GM10266 (cell line): ENCODE results near the gene TMPRSS11A.

Experiments used
- DNase-seq: peaks from one replicate; pipeline ENCODE4 v3.0.0; 2012; ENCODE audit errors: extremely low spot score
- TF ChIP-seq, protein P1 (sequence below): IDR thresholded peaks from 2 replicates; pipeline ENCODE4 v1.5.1; 2012; ENCODE audit warnings: mild to moderate bottlenecking, low read depth; ENCODE audit not compliant: control insufficient read depth, insufficient read depth; ENCODE audit errors: missing control alignments

Gene TMPRSS11A

DNA sequence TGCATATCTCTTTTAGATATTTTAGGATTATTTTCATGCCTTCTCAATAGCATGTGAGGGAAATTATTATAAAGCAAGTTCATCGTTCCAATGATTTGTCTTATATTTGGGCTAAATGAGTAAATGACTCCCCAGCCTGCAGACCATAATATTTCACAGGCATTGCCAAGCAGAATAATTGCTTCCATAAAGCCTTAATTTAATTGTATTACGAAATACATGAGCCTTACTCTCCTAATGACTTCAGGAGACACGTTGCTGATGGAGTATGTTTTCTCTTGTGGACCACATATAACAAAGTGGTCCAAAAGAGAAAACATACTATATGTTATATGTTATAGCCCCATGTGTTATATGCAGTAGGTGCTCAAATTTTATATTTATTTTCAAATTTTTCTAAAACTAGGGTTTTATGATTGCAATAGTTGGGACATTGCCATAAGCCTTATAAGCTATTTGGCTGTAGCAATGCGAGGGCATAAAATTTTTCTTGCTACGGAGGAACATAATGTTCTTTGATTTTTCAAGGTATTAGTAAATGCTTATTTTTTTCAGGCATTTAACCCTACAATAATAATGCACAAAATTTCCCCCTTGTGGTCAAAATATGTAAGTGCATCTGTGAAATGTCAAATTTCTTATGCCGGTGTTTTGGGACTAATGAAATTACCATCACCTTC lies 53.2 kb downstream of the TMPRSS11A start:
- TF ChIP-seq, protein P1, sequence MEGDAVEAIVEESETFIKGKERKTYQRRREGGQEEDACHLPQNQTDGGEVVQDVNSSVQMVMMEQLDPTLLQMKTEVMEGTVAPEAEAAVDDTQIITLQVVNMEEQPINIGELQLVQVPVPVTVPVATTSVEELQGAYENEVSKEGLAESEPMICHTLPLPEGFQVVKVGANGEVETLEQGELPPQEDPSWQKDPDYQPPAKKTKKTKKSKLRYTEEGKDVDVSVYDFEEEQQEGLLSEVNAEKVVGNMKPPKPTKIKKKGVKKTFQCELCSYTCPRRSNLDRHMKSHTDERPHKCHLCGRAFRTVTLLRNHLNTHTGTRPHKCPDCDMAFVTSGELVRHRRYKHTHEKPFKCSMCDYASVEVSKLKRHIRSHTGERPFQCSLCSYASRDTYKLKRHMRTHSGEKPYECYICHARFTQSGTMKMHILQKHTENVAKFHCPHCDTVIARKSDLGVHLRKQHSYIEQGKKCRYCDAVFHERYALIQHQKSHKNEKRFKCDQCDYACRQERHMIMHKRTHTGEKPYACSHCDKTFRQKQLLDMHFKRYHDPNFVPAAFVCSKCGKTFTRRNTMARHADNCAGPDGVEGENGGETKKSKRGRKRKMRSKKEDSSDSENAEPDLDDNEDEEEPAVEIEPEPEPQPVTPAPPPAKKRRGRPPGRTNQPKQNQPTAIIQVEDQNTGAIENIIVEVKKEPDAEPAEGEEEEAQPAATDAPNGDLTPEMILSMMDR, result peak; percentile 49
- no peak for DNase-seq

DNA sequence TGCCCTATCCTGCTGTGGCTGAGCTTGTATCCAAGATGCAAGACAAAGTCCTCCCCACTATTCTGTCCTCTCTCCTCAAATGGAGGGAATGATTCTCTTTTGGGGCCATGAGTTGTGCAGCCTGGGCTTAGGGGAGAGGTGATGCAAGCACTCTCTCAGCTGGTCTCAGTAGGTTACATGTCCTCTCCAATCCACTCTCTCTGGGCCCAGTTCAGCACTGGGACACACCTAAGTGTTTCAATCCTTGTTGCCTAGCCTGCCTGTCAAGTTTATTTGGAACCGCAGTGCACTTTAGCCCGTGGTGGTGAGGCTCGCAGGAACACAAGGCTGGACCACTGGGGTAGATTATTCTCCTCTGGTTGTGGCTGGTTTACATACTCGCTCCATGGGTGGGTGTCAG lies 55.6 kb downstream of the TMPRSS11A start:
- TF ChIP-seq, protein P1, result no peak
- no peak for DNase-seq

DNA sequence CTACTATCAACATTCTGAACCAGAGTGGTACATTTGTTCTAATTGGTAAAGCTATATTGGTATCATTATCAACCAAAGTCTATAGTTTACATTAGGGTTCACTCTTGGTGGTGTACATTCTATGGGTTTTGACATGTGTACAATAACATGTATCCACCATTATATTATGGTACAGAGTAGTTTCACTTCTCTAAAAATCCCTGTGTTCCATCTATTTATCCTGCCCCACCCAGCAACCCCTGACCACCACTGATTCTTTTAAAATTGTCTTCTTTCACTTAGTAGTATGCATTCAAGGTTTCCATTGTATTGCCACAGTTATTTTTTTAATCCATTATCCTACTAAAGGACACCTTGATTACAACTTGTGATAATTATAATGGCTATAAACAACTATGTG lies 64.2 kb downstream of the TMPRSS11A start:
- no peak for DNase-seq
- TF ChIP-seq, protein P1, result no peak

DNA sequence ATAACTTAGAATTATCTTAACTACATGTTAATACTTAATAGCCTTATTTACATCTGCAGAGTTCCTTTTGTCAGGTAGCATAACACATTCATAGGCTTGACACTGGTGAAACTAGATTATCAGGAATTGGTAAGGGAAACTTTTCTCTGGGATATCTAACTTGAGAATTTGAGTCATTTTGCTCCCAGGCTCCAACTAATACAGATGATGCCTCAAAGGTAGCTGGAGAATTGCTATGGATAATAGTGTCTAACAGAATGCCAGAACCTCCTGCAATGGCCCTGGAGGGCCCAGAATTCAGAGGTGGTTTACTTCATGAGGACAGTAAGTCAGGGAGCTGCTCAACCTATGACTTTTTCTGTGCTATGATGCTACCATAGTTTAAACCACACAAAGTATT lies 65.6 kb downstream of the TMPRSS11A start:
- TF ChIP-seq, protein P1, result no peak
- no peak for DNase-seq

DNA sequence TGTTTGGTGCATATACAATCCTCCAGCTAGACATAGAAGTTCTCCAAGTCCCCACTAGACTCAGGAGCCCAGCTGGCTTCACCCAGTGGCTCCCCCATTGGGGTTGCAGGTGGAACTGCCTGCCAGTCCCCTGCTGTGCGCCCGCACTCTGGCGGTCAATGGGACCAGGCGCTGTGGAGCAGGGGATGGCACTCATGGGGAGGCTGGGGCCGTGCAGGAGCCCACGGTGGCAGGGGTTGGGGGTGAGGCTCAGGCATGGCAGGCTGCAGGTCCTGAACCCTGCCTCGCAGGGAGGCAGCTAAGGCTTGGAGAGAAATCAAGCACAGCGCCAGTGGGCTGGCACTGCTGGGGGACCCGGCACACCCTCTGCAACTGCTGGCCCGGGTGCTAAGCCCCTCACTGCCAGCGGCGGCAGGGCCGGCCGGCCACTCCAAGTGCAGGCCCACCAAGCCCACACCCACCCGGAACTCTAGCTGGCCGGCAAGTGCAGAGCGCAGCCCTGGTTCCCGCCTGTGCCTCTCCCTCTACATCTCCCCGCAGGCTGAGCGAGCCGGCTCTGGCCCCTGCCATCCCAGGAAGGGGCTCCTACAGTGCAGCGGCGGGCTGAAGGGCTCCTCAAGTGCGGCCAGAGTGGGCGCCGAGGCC lies 66.8 kb downstream of the TMPRSS11A start:
- TF ChIP-seq, protein P1, result no peak
- DNase-seq, result no peak

DNA sequence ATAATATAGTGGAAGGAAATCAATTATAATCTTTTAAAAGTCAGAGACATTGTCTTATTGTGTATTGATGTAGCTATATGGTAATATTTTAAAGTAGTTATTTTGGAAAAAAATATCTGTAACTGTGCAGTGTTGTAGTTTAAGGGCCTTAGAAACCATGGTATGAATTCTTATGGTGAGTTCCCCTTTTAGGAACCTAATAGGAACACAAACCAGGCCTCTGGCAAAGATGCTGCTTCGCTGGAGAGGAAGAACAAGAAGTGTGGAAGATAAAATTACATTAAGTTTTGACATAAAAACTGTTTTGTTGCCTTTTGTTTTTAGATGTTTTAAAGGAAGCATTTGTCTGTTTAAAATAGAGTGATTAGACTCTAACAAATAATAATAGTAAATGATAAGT lies 68.6 kb downstream of the TMPRSS11A start:
- TF ChIP-seq, protein P1, result no peak
- DNase-seq, result no peak

DNA sequence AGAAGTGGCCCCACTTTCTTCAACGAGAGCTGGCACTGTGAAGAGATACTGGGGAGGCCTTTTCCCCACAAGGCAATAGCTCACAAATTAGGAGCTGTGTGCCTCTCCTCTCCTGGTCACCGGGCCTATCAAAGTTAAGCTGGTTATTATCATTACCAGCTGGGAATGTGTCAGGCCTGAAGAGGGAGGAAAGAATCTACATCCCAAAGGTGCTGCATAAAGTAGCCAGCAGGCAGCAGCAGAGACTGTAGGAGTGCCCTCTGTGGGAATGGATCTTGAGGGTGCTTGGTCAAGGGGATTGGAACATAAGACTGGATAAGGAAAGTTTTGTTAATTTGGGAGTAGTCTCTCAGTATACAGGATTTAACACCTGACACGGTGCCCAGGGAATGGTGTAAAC lies 70.4 kb downstream of the TMPRSS11A start:
- TF ChIP-seq, protein P1, result no peak
- DNase-seq, result no peak
